NCI-H226 (cell line): ENCODE data around the gene AHSA1.

Source experiments
- DNase-seq: peaks from one replicate; pipeline ENCODE4 v3.0.0-alpha.2; 2015

AHSA1 gene

GRCh38 chr14:77511486-77512162, 53.7 kb downstream of the AHSA1 start:
- DNase-seq, result no peak

- no peak for DNase-seq
Measured at GRCh38 chr14:77516126-77516525, 58.2 kb downstream of the AHSA1 start.
